ENCODE measurements around the gene PSD2. TPM values are rescaled to one million over a fixed set of nuclear protein-coding genes. Genes with fewer than 3 reads are reported as not detected.
A peak's percentile ranks its signal among the peaks of the same experiment; 100 is the strongest.

The PSD2 gene
- total and polyA plus RNA-seq, 11 donors, result 0.04 to 0.11 (median 0.04) TPM; not detected in 8

GRCh38 chr5:139889410-139889809 is 93.8 kb downstream of the PSD2 start:
- Histone ChIP-seq H3K36me3 (peaks cover 0 to 4% (median 0%) of the 10 kb centered on the region in 9 donors), H3K4me1 (peaks cover 0 to 13% (median 5%) of the 10 kb centered on the region in 12 donors), H3K27me3 (no peaks in the 10 kb centered on the region), H3K27ac (no peak overlapping the region), H3K4me3 (no peak overlapping the region), H3K9me3 (no peaks in the 10 kb centered on the region)
- DNase-seq (no peak), ATAC-seq (no peak)
- intact Hi-C loops (cut with DNase I), result no loop called here
- TF ChIP-seq, protein P1, sequence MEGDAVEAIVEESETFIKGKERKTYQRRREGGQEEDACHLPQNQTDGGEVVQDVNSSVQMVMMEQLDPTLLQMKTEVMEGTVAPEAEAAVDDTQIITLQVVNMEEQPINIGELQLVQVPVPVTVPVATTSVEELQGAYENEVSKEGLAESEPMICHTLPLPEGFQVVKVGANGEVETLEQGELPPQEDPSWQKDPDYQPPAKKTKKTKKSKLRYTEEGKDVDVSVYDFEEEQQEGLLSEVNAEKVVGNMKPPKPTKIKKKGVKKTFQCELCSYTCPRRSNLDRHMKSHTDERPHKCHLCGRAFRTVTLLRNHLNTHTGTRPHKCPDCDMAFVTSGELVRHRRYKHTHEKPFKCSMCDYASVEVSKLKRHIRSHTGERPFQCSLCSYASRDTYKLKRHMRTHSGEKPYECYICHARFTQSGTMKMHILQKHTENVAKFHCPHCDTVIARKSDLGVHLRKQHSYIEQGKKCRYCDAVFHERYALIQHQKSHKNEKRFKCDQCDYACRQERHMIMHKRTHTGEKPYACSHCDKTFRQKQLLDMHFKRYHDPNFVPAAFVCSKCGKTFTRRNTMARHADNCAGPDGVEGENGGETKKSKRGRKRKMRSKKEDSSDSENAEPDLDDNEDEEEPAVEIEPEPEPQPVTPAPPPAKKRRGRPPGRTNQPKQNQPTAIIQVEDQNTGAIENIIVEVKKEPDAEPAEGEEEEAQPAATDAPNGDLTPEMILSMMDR (IDR thresholded peaks at IDR 0.05), result no peak
- no peak for TF ChIP-seq POLR2A (IDR thresholded peaks at IDR 0.05)
- WGBS, 4 donors, result 92 to 98% (median 96%) methylated on average over 2 of the region's 2 CpGs

DNA sequence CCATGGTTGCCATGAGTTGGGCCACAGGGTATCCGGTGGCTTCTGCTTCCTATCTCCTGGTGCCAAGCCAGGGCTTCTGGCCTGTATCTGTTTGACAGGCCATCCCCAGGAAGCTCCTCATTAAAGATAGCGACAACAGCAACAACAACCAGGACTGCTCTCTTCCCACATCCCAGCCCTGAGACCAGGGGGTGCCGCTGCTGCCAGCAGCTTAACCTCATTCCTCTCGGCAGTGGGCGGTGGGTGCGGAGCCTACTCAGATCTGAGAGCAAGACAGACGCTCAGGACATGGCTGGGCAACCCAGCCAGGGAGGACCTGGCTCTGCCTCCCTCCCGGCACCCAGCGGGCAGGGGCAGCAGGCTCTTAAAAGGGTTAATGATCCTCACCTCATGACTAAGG is 98.3 kb downstream of the PSD2 start:
- H3K4me3 ChIP-seq, result no peak overlapping the region
- H3K36me3 ChIP-seq, result no peaks in the 10 kb centered on the region
- TF ChIP-seq, protein P1 (IDR thresholded peaks at IDR 0.05), result peak in 2 of 12 donors; percentile 12 to 24
- no peak for TF ChIP-seq POLR2A (IDR thresholded peaks at IDR 0.05)
- intact Hi-C loops (cut with DNase I), result loop anchor here in 1 of 10 donors (10.0 kb wide), 1 partner anchor 71 kb away; no protein-coding TSS in a partner anchor
- H3K4me1 ChIP-seq, result peaks cover 0 to 34% (median 19%) of the 10 kb centered on the region in 12 donors
- H3K27ac ChIP-seq, result no peak overlapping the region
- H3K27me3 ChIP-seq, result no peaks in the 10 kb centered on the region
- H3K9me3 ChIP-seq, result no peaks in the 10 kb centered on the region
- DNase-seq (peak in 2 of 5 donors; percentile 35 to 47), ATAC-seq (peak; percentile 56 to 89 (median 68))
- WGBS, 4 donors, result 27 to 57% (median 47%) methylated on average over 2 to 9 of the region's 9 CpGs

Other genes starting within 250 kb of the PSD2 start
- gene UBE2D2, start 234.5 kb upstream of the PSD2 start, total RNA-seq, result 100 to 1,000 TPM in 8 of 9 donors, 10 to 100 TPM in 1; 96.2 to 148 (median 134) TPM
- gene UBE2D2, start 234.5 kb upstream of the PSD2 start, polyA plus RNA-seq, result 100 to 1,000 TPM in 1 of 2 donors, 10 to 100 TPM in 1; 84.6 to 122 TPM
- gene CXXC5, start 147.5 kb upstream of the PSD2 start, total RNA-seq, result 10 to 100 TPM; 29.8 to 74.6 (median 36.3) TPM
- gene CXXC5, start 147.5 kb upstream of the PSD2 start, polyA plus RNA-seq, result 10 to 100 TPM; 32.8 to 44.5 TPM
- gene NRG2, start 247.5 kb downstream of the PSD2 start, total RNA-seq, result 1 to 10 TPM; 1.9 to 4.8 (median 3.4) TPM
- gene NRG2, start 247.5 kb downstream of the PSD2 start, polyA plus RNA-seq, result 1 to 10 TPM in 1 of 2 donors, under 1 TPM in 1; 0.72 to 3.8 TPM

Data from heart left ventricle (tissue), 16 donors.